Endothelial cell of umbilical vein (primary cell): Measurements from ENCODE around the gene ANKFN1. TPM values are rescaled to one million over a fixed set of nuclear protein-coding genes. Genes with fewer than 3 reads are reported as not detected.

ENCODE experiments used
- BruUV-seq: library from RNA; stranded (reverse); fragments of 400-500 nt; replicated peaks from 2 replicates; lab custom pipeline; 2021; lab: Mats Ljungman, UMichigan
- CTCF ChIA-PET: fragments of 300-600, 350-600 bp; sonication (Branson Sonifier 250); formaldehyde crosslinking; loops from one replicate; lab custom pipeline; 2021; ENCODE audit warnings: antibody characterized with exemption, inconsistent platforms; lab: Charles Lee
- POLR2A ChIA-PET: fragments of 300-600, 350-600 bp; sonication (Branson Sonifier 250); formaldehyde crosslinking; loops from one replicate; lab custom pipeline; 2021; ENCODE audit warnings: antibody characterized with exemption, inconsistent platforms; lab: Charles Lee
- DNase-seq: peaks from one replicate; pipeline ENCODE4 v3.0.0-alpha.2; 2011; ENCODE audit warnings: low read depth, low spot score
- FAIRE-seq: peaks from 2 replicates; lab custom pipeline; 2011; peaks lifted over from hg19 to GRCh38; lab: Jason Lieb, UNC
- H2AFZ ChIP-seq: 2 replicates; pipeline ENCODE4 v1.6.0; 2012; ENCODE audit warnings: low read depth, low read length, control low read depth, inconsistent platforms
- H3K27ac ChIP-seq: 2 replicates; pipeline ENCODE4 v1.5.1; 2011; ENCODE audit warnings: low read depth, mild to moderate bottlenecking, control low read depth, low read length, moderate library complexity; ENCODE audit not compliant: insufficient read depth
- H3K27me3 ChIP-seq, 2 experiments: 2 replicates each; pipeline versions ENCODE4 v1.6.0 to v1.6.1; 2011; ENCODE audit warnings: low read length in 2 of 2, mixed read lengths in 1 of 2; ENCODE audit not compliant: control insufficient read depth in 2 of 2, insufficient read depth in 2 of 2
- H3K36me3 ChIP-seq, 2 experiments: 2 replicates in 1 of 2; 3 replicates in 1 of 2; pipeline ENCODE4 v1.5.1; 2011; ENCODE audit warnings: low read length in 2 of 2, mild to moderate bottlenecking in 1 of 2, moderate library complexity in 1 of 2; ENCODE audit not compliant: control insufficient read depth in 2 of 2, insufficient read depth in 2 of 2; ENCODE audit errors: extremely low read depth in 1 of 2
- H3K4me1 ChIP-seq: 3 replicates; pipeline ENCODE4 v1.5.1; 2011; ENCODE audit warnings: mild to moderate bottlenecking, low read length; ENCODE audit not compliant: control insufficient read depth, insufficient read depth; ENCODE audit errors: extremely low read depth
- H3K4me2 ChIP-seq: 2 replicates; pipeline ENCODE4 v1.6.1; 2011; ENCODE audit warnings: low read length, control low read depth, mixed read lengths; ENCODE audit not compliant: insufficient read depth
- H3K4me3 ChIP-seq, 3 experiments: fragments of 200-600 bp in 1 of 3; sonication (generic), shearing (Covaris generic) in 1 of 3; replicated peaks in 1 of 3; 2 replicates each; pipeline ENCODE4 v1.5.1; 2011 to 2016; ENCODE audit warnings: control low read depth in 3 of 3, low read length in 3 of 3, mild to moderate bottlenecking in 2 of 3, inconsistent platforms in 1 of 3, low read depth in 1 of 3, moderate library complexity in 1 of 3; ENCODE audit not compliant: insufficient read depth in 1 of 3
- H3K79me2 ChIP-seq: 2 replicates; pipeline ENCODE4 v1.6.0; 2012; ENCODE audit warnings: low read length, inconsistent platforms; ENCODE audit not compliant: control insufficient read depth, insufficient read depth
- H3K9ac ChIP-seq: replicated peaks from 2 replicates; pipeline ENCODE3; 2011; ENCODE audit warnings: low read length, control low read depth; ENCODE audit not compliant: insufficient read depth; ENCODE audit errors: extremely low read depth
- H3K9me1 ChIP-seq: replicated peaks from 3 replicates; pipeline ENCODE4 v1.6.0; 2011; ENCODE audit warnings: mild to moderate bottlenecking, low read length; ENCODE audit not compliant: control insufficient read depth, insufficient read depth; ENCODE audit errors: extremely low read depth
- H3K9me3 ChIP-seq: replicated peaks from 2 replicates; pipeline ENCODE4 v1.5.1; 2012; ENCODE audit warnings: low read length, inconsistent platforms; ENCODE audit not compliant: control insufficient read depth, insufficient read depth
- H4K20me1 ChIP-seq: replicated peaks from 2 replicates; pipeline ENCODE3; 2011; ENCODE audit warnings: mild to moderate bottlenecking, low read length; ENCODE audit not compliant: control insufficient read depth, insufficient read depth; ENCODE audit errors: extremely low read depth
- EZH2 ChIP-seq: IDR thresholded peaks from 2 replicates; pipeline ENCODE4 v1.6.1; 2012; ENCODE audit warnings: borderline replicate concordance, low read depth, mild to moderate bottlenecking, moderate library complexity, low read length, inconsistent platforms; ENCODE audit not compliant: severe bottlenecking
- GATA2 ChIP-seq: IDR thresholded peaks from 2 replicates; pipeline ENCODE4 v1.7.0; 2011; ENCODE audit warnings: low read depth, mild to moderate bottlenecking, moderate library complexity, mixed read lengths, low read length; ENCODE audit not compliant: insufficient read length, insufficient read depth
- JUN ChIP-seq: IDR thresholded peaks from 2 replicates; pipeline ENCODE4 v1.6.1; 2011; ENCODE audit warnings: borderline replicate concordance, low read depth; ENCODE audit not compliant: insufficient read length, insufficient read depth
- MYC ChIP-seq: IDR thresholded peaks from one replicate; pipeline ENCODE4 v1.6.1; 2011; ENCODE audit warnings: mild to moderate bottlenecking, low read depth, low read length
- POLR2A ChIP-seq: IDR thresholded peaks from 2 replicates; pipeline ENCODE4 v1.6.1; 2012; ENCODE audit warnings: low read depth, mild to moderate bottlenecking, control low read depth, low read length
- POLR2AphosphoS5 ChIP-seq: IDR thresholded peaks from 2 replicates; pipeline ENCODE4 v1.6.1; 2012; ENCODE audit warnings: low read depth, mild to moderate bottlenecking, control low read depth, low read length, moderate library complexity; ENCODE audit not compliant: insufficient read depth
- dilution Hi-C: fragments of 300-500 bp; cut with MboI; formaldehyde crosslinking; loops from one replicate; pipeline ENCODE4 v1.15.0; 2019; ENCODE audit warnings: low sequenced_read_pairs; ENCODE audit not compliant: extremely low pct_ligation_motif_present
- intact Hi-C: fragments of 100-400 bp; cut with micrococcal nuclease; formaldehyde crosslinking; loops from one replicate; pipeline ENCODE4 v1.10.0; 2022
- polyA plus RNA-seq, 4 experiments: library from polyadenylated mRNA; depleted of rRNA in 3 of 4; stranded (reverse) in 3 of 4; unstranded in 1 of 4; fragments of >200 nt; gene quantifications; 2 replicates each; pipeline versions ENCODE4 v1.2.1 to v1.2.3, GENCODE V29; 2011 to 2012; ENCODE audit warnings: missing spikeins in 1 of 4
- total RNA-seq: library from RNA; stranded (reverse); gene quantifications from 2 replicates; pipeline ENCODE4 v1.2.3, GENCODE V29; 2021
- TF ChIP-seq, protein P1 (sequence below), 2 donors: IDR thresholded peaks; 1 replicate in 1 of 2; 2 replicates in 1 of 2; pipeline ENCODE4 v1.5.1; 2011; ENCODE audit warnings: low read length in 2 of 2, mild to moderate bottlenecking in 2 of 2, moderate library complexity in 2 of 2, control low read depth in 1 of 2, inconsistent platforms in 1 of 2, low read depth in 1 of 2; ENCODE audit not compliant: insufficient read depth in 1 of 2; ENCODE audit errors: extremely low read depth in 1 of 2
- TF ChIP-seq, protein P2 (sequence below): IDR thresholded peaks from 2 replicates; pipeline ENCODE4 v1.6.1; 2011; ENCODE audit not compliant: insufficient read depth, insufficient read length

ANKFN1 gene
- total and polyA plus RNA-seq, 2 donors (not counting 3 experiments of a cell fraction or from before 2014, with no cell fraction given): 0.15 TPM; not detected in 1

DNA sequence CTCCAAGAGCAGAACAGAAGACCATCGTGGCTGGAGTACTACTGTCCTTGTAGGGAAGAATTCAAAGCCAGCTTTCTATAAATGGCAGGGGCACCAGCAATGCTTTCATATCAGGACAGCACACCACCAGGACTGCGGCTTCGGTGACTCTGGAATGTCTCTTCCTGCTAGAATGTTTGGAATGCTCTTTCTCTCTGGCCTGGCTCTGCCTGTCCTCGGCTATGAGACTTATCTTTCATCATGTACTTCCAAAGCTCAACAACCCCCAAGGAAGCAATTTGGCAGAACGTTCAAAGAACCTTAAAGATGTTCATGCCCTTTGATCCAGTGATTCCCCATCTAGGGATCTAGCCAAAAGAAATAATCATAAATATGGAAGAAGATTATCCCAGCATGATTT is 387.6 kb downstream of the ANKFN1 start:
- Histone ChIP-seq H3K4me3 (no peak overlapping the region), H3K9me1 (no peaks in the 10 kb centered on the region), H2AFZ (no peak overlapping the region), H3K9me3 (no peaks in the 10 kb centered on the region), H3K9ac (no peak overlapping the region), H3K4me1 (no peaks in the 10 kb centered on the region), H3K4me2 (no peak overlapping the region), H4K20me1 (no peaks in the 10 kb centered on the region), H3K79me2 (no peaks in the 10 kb centered on the region), H3K36me3 (no peaks in the 10 kb centered on the region), H3K27me3 (no peaks in the 10 kb centered on the region), H3K27ac (no peak overlapping the region)
- POLR2A ChIA-PET: no interaction called here
- DNase-seq (no peak), FAIRE-seq (no peak)
- intact Hi-C loops (no loop called here), dilution Hi-C loops (no loop called here)
- CTCF ChIA-PET: no interaction called here
- TF ChIP-seq, protein P1, sequence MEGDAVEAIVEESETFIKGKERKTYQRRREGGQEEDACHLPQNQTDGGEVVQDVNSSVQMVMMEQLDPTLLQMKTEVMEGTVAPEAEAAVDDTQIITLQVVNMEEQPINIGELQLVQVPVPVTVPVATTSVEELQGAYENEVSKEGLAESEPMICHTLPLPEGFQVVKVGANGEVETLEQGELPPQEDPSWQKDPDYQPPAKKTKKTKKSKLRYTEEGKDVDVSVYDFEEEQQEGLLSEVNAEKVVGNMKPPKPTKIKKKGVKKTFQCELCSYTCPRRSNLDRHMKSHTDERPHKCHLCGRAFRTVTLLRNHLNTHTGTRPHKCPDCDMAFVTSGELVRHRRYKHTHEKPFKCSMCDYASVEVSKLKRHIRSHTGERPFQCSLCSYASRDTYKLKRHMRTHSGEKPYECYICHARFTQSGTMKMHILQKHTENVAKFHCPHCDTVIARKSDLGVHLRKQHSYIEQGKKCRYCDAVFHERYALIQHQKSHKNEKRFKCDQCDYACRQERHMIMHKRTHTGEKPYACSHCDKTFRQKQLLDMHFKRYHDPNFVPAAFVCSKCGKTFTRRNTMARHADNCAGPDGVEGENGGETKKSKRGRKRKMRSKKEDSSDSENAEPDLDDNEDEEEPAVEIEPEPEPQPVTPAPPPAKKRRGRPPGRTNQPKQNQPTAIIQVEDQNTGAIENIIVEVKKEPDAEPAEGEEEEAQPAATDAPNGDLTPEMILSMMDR (IDR thresholded peaks at IDR 0.05; ENCODE audit: extremely low read depth in 1 of 2, insufficient read depth in 1 of 2, low read depth in 1 of 2, low read length in 2 of 2): no peak
- TF ChIP-seq POLR2AphosphoS5: no peak
- no TSS peak for BruUV-seq

DNA sequence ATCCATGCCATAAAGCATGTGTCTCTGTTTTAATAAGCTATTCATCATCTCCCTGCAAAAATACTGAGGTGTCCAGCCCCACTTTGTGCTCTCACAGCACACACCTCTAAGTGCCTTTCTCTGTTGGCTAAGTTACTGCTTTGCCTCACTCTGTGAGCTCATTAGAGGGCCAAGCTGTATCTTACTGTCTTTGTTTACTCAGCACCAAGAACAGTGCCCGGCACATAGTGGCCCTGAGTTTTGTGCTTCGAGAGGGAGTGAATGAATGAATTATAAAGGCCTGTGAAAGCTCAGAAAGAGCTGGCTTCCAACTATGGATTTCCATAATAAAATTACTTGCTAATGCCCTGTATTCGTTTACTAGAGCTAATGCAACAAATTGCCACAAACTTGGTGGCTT is 390.0 kb downstream of the ANKFN1 start:
- no peaks in the 10 kb centered on the region for H3K4me1 ChIP-seq
- dilution Hi-C loops: no loop called here
- no peaks in the 10 kb centered on the region for H3K79me2 ChIP-seq
- ChIA-PET CTCF (interaction anchor here (1.0 kb wide), 1 partner anchor 172 kb away, joined by 4 read pairs; no protein-coding TSS in a partner anchor), POLR2A (no interaction called here)
- H3K9ac ChIP-seq: no peak overlapping the region
- H2AFZ ChIP-seq: no peak overlapping the region
- FAIRE-seq: no peak
- no peak for DNase-seq
- H3K27ac ChIP-seq: no peak overlapping the region
- H3K4me2 ChIP-seq: no peak overlapping the region
- H3K9me1 ChIP-seq: no peaks in the 10 kb centered on the region
- H3K9me3 ChIP-seq: no peaks in the 10 kb centered on the region
- BruUV-seq: no TSS peak
- H3K27me3 ChIP-seq: no peaks in the 10 kb centered on the region
- intact Hi-C loops: no loop called here
- TF ChIP-seq, protein P1 (IDR thresholded peaks at IDR 0.05; ENCODE audit: extremely low read depth in 1 of 2, insufficient read depth in 1 of 2, low read depth in 1 of 2, low read length in 2 of 2): no peak
- TF ChIP-seq GATA2 (no peak), POLR2A (no peak), POLR2AphosphoS5 (no peak), EZH2 (no peak), JUN (no peak), MYC (no peak)
- TF ChIP-seq, protein P2, sequence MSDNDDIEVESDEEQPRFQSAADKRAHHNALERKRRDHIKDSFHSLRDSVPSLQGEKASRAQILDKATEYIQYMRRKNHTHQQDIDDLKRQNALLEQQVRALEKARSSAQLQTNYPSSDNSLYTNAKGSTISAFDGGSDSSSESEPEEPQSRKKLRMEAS: no peak
- no peaks in the 10 kb centered on the region for H4K20me1 ChIP-seq
- H3K4me3 ChIP-seq: no peak overlapping the region
- H3K36me3 ChIP-seq: no peaks in the 10 kb centered on the region
